ENCODE results near the gene ARHGAP33. TPM values are rescaled to one million over a fixed set of nuclear protein-coding genes. Genes with fewer than 3 reads are reported as not detected.

ARHGAP33 gene
- total and polyA plus RNA-seq, 2 of the 8 experiments (the other 6 are each of a cell fraction or from before 2014, with no cell fraction given): 6.5 to 25.2 TPM

GRCh38 chr19:35807633-35808032 lies 32.3 kb downstream of the ARHGAP33 start:
- no peak overlapping the region for H3K56ac ChIP-seq (replicated peaks; ENCODE audit: insufficient read length, low read depth, low read length)
- no peak overlapping the region for H3K4me2 ChIP-seq (ENCODE audit: insufficient read depth in 1 of 2, low read depth in 2 of 2, low read length in 2 of 2)
- H3K4ac ChIP-seq (replicated peaks; ENCODE audit: insufficient read length, low read depth, low read length): no peak overlapping the region
- 93% methylated on average over 5 of the region's 5 CpGs; no CpG with 5 or more reads in 1 of the 2 experiments for WGBS, 2 experiments (ENCODE audit: extremely low coverage in 1 of 2, insufficient coverage in 1 of 2, insufficient read length in 1 of 2, insufficient replicate concordance in 2 of 2, low coverage in 1 of 2, low lambda C conversion rate in 2 of 2, missing lambda C conversion rate in 1 of 2)
- H4K5ac ChIP-seq (ENCODE audit: insufficient read length, low read depth, low read length): no peak overlapping the region
- no peak overlapping the region for H3K27ac ChIP-seq (ENCODE audit: low read depth, low read length)
- H3K79me1 ChIP-seq (ENCODE audit: low read depth, low read length): no peaks in the 10 kb centered on the region
- no peak overlapping the region for H2BK5ac ChIP-seq (ENCODE audit: low read depth, low read length)
- H3K27me3 ChIP-seq (replicated peaks in 1 of 4; ENCODE audit: control insufficient read depth in 3 of 4, extremely low read depth in 1 of 4, insufficient read depth in 3 of 4, low read length in 3 of 4): no peaks in the 10 kb centered on the region
- no peak overlapping the region for H2BK20ac ChIP-seq (ENCODE audit: low read length)
- no peak overlapping the region for H3K23ac ChIP-seq (ENCODE audit: insufficient read length)
- ChIA-PET POLR2A (ENCODE audit: partially characterized antibody) (no interaction called here), CTCF (ENCODE audit: partially characterized antibody) (interaction anchor here (0.7 to 2.3 kb wide), 3 partner anchors 11 to 15 kb away, joined by 3 to 7 read pairs (median 5); no protein-coding TSS in a partner anchor)
- FAIRE-seq (no peak), DNase-seq (ENCODE audit: low read depth in 1 of 2, low spot score in 2 of 2) (no peak)
- H3K4me1 ChIP-seq (replicated peaks in 1 of 4; ENCODE audit: control insufficient read depth in 3 of 4, insufficient read depth in 4 of 4, low read length in 3 of 4): peaks cover 0 to 2% (median 0%) of the 10 kb centered on the region in 4 experiments; a peak in 3 of 7 replicates
- H4K91ac ChIP-seq (replicated peaks; ENCODE audit: insufficient read length, low read length): no peak overlapping the region
- no peak overlapping the region for H2BK15ac ChIP-seq (ENCODE audit: low read length)
- H3K36me3 ChIP-seq (ENCODE audit: control insufficient read depth in 2 of 4, insufficient read depth in 4 of 4, low read length in 3 of 4): no peaks in the 10 kb centered on the region
- no peaks in the 10 kb centered on the region for H3K23me2 ChIP-seq (ENCODE audit: low read depth, low read length)
- no peaks in the 10 kb centered on the region for H4K20me1 ChIP-seq (replicated peaks in 1 of 2; ENCODE audit: control insufficient read depth in 1 of 2, insufficient read depth in 2 of 2, low read length in 2 of 2)
- H4K8ac ChIP-seq (ENCODE audit: extremely low read depth, insufficient read depth, low read length): no peak overlapping the region
- no peak overlapping the region for H3K18ac ChIP-seq (ENCODE audit: extremely low read depth, low read length)
- no peak overlapping the region for H3K4me3 ChIP-seq (ENCODE audit: extremely low read depth in 1 of 4, insufficient read depth in 2 of 4, low read depth in 3 of 4, low read length in 4 of 4)
- no peaks in the 10 kb centered on the region for H3K79me2 ChIP-seq (ENCODE audit: control insufficient read depth in 1 of 2, insufficient read depth in 2 of 2, low read length in 2 of 2)
- no peak overlapping the region for H2AFZ ChIP-seq (ENCODE audit: low read length)
- no peak overlapping the region for H3K9ac ChIP-seq (replicated peaks in 1 of 4; ENCODE audit: extremely low read depth in 1 of 4, low read depth in 3 of 4, low read length in 3 of 4)
- no peaks in the 10 kb centered on the region for H3K9me3 ChIP-seq (ENCODE audit: insufficient read depth in 2 of 2, low read depth in 1 of 2, low read length in 1 of 2)
- H2AK5ac ChIP-seq (ENCODE audit: low read depth, low read length): no peak overlapping the region
- H2BK120ac ChIP-seq (replicated peaks; ENCODE audit: low read depth, low read length): no peak overlapping the region
- H3K14ac ChIP-seq (ENCODE audit: insufficient read length): no peak overlapping the region
- no peak overlapping the region for H2BK12ac ChIP-seq (ENCODE audit: low read depth, low read length)
- TF ChIP-seq, protein P1, sequence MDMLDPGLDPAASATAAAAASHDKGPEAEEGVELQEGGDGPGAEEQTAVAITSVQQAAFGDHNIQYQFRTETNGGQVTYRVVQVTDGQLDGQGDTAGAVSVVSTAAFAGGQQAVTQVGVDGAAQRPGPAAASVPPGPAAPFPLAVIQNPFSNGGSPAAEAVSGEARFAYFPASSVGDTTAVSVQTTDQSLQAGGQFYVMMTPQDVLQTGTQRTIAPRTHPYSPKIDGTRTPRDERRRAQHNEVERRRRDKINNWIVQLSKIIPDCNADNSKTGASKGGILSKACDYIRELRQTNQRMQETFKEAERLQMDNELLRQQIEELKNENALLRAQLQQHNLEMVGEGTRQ (IDR thresholded peaks at IDR 0.05; ENCODE audit: low read length): no peak
- peak; percentile 28; the same call in 1 of the 2 replicates for TF ChIP-seq KDM1A (IDR thresholded peaks at IDR 0.05; ENCODE audit: borderline replicate concordance, low read length)
- no peak for TF ChIP-seq KDM5A (IDR thresholded peaks at IDR 0.05; ENCODE audit: low read length)
- TF ChIP-seq BACH1 (IDR thresholded peaks at IDR 0.05; ENCODE audit: low read length): no peak
- no peak for TF ChIP-seq CBX8 (IDR thresholded peaks at IDR 0.05; ENCODE audit: borderline replicate concordance, low read depth, low read length)
- TF ChIP-seq GTF2F1 (IDR thresholded peaks at IDR 0.05; ENCODE audit: borderline replicate concordance, low read depth, low read length): no peak
- TF ChIP-seq NRF1 (IDR thresholded peaks at IDR 0.05; ENCODE audit: low read depth, low read length): no peak
